ENCODE data around the gene BRPF3. TPM values are rescaled to one million over a fixed set of nuclear protein-coding genes. Genes with fewer than 3 reads are reported as not detected.

BRPF3 gene
- 36.2 TPM for total RNA-seq (ENCODE audit: unreplicated experiment)
- long read RNA-seq, partial matches to known transcripts: 0 of 4 reads
- long read RNA-seq, other reads (novel, unspliced or antisense): 4 of 4 reads

DNA sequence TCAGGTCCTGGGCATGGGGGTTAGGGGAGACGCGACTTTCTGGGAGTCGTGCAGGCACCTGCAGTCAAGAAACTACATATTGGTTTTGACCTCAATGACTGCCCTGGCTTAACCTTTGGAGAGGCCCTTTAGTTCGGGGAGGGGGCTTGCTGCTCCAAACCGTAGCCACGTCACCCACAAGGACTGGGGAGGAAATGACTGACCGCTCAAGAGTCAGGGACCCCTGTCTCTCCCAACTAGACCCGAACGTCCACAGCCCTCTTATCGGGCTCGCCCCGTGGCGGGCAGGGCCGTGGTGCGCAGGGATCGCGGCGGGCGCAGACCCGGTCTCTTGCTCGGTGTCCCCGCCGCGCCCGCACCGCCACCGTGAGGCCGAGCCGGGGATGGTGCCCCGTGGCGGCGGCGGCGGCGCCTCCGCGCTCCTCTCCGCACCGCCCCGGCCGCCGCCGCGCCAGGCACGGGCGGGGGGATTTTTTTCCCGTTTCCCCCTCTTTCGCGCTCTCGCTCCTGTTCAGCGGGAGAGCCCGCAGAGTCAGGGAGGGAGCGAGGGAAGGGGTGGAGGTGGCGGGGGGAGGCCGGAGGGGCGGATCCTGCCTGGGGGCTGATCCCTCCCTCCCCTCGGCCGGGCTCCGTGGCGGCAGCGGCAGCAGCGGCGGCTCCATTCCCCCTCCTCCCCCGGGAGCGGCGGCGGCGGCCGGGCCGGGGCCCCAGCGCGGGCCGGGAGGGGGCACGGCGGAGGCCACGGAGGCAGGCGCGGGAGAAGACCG lies at the start of gene BRPF3:
Gene BRPF3 (plus strand): TSS at position 632 of the 767 bp plus-strand sequence. CDS start 3,579 bp downstream, outside the sequence.
- Mint-ChIP-seq H3K27me3 (ENCODE audit: unreplicated experiment) (peaks cover 4% of the 10 kb centered on the region), H3K9me3 (ENCODE audit: unreplicated experiment) (peaks cover 11% of the 10 kb centered on the region), H3K4me1 (ENCODE audit: low read depth, unreplicated experiment) (peaks cover 6% of the 10 kb centered on the region), H3K4me3 (ENCODE audit: unreplicated experiment) (peak within 1 kb of the TSS; percentile 88), H3K36me3 (ENCODE audit: unreplicated experiment) (peaks cover 16% of the 10 kb centered on the region), H3K27ac (ENCODE audit: unreplicated experiment) (peak within 1 kb of the TSS; percentile 91)
- peak; percentile 88 for DNase-seq
- TF ChIP-seq, protein P1, sequence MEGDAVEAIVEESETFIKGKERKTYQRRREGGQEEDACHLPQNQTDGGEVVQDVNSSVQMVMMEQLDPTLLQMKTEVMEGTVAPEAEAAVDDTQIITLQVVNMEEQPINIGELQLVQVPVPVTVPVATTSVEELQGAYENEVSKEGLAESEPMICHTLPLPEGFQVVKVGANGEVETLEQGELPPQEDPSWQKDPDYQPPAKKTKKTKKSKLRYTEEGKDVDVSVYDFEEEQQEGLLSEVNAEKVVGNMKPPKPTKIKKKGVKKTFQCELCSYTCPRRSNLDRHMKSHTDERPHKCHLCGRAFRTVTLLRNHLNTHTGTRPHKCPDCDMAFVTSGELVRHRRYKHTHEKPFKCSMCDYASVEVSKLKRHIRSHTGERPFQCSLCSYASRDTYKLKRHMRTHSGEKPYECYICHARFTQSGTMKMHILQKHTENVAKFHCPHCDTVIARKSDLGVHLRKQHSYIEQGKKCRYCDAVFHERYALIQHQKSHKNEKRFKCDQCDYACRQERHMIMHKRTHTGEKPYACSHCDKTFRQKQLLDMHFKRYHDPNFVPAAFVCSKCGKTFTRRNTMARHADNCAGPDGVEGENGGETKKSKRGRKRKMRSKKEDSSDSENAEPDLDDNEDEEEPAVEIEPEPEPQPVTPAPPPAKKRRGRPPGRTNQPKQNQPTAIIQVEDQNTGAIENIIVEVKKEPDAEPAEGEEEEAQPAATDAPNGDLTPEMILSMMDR (IDR thresholded peaks at IDR 0.05; ENCODE audit: partially characterized antibody, unreplicated experiment): peak; percentile 48

DNA sequence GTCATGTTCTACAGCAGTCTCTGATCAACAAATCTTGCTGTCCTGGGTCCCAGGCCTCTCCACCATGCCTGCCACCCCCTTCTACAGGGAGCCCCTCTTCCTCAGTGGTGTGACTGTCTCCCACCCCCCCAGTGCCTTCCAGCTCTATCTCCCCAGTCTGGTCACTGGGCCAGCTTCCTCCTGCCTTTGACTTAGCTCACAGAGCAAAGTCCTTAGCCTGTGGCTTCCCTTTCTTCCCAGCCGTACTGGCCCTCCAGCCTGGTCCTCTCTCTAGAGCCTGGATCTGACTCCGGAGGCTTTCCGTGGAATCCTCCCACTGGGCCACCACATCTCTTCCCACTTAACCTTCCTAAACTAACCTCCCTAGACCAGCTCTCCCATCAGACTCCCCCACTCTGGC lies 49.2 kb upstream of the BRPF3 start:
- no peak overlapping the region for H3K27ac Mint-ChIP-seq (ENCODE audit: unreplicated experiment)

DNA sequence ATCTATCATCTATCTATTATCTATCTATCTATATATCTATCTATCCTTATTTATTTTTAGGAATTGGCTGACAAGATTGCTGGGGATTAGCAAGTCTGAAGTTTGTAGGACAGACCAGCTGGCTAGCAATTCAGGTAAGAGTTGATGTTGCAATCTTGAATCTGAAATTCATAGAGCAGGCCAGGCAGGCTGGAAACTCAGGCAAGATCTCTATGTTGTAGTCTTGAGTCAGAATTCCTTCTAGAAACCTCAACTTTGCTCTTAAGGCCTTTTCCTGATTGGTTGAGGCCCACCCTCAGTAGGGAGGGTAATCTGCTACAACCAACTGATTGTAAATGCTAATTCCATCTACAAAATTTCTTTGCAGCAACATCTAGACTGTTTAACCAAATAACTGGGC lies 47.1 kb upstream of the BRPF3 start:
- TF ChIP-seq, protein P1 (IDR thresholded peaks at IDR 0.05; ENCODE audit: partially characterized antibody, unreplicated experiment): no peak
- Mint-ChIP-seq H3K27me3 (ENCODE audit: unreplicated experiment) (peaks cover 5% of the 10 kb centered on the region), H3K27ac (ENCODE audit: unreplicated experiment) (no peak overlapping the region), H3K36me3 (ENCODE audit: unreplicated experiment) (peaks cover 10% of the 10 kb centered on the region), H3K4me1 (ENCODE audit: low read depth, unreplicated experiment) (no peaks in the 10 kb centered on the region), H3K4me3 (ENCODE audit: unreplicated experiment) (no peak overlapping the region), H3K9me3 (ENCODE audit: unreplicated experiment) (peaks cover 4% of the 10 kb centered on the region)
- DNase-seq: no peak

More for the DNA sequence above, 49.2 kb upstream of the BRPF3 start:
- TF ChIP-seq, protein P1 (IDR thresholded peaks at IDR 0.05; ENCODE audit: partially characterized antibody, unreplicated experiment): no peak
- Mint-ChIP-seq H3K4me3 (ENCODE audit: unreplicated experiment) (no peak overlapping the region), H3K36me3 (ENCODE audit: unreplicated experiment) (peaks cover 10% of the 10 kb centered on the region), H3K27me3 (ENCODE audit: unreplicated experiment) (peaks cover 5% of the 10 kb centered on the region), H3K9me3 (ENCODE audit: unreplicated experiment) (peaks cover 4% of the 10 kb centered on the region), H3K4me1 (ENCODE audit: low read depth, unreplicated experiment) (no peaks in the 10 kb centered on the region)
- DNase-seq: no peak

DNA sequence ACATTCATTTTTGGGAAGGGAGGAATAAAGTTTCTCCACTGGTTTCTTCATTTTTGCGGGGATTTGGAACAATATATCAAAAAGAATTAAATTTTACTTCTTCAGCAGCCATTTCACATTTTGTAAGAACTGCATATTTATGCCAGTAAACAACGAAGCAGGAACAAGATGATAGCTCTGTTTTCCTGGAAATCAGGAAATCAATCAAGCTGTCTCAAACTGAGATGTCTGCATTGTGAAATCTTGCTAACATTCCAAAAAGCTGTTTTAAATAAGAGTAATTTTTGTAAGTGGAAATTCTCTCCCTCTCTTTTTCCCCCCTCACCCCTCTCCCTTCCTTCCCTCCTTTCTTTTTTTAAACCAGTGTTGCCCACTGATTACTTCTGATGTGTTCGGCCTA lies 46.3 kb upstream of the BRPF3 start:
- Mint-ChIP-seq H3K4me3 (ENCODE audit: unreplicated experiment) (no peak overlapping the region), H3K36me3 (ENCODE audit: unreplicated experiment) (peaks cover 10% of the 10 kb centered on the region)
- DNase-seq: no peak

More for the DNA sequence above, 46.3 kb upstream of the BRPF3 start:
- Mint-ChIP-seq H3K27me3 (ENCODE audit: unreplicated experiment) (peaks cover 5% of the 10 kb centered on the region), H3K27ac (ENCODE audit: unreplicated experiment) (no peak overlapping the region), H3K9me3 (ENCODE audit: unreplicated experiment) (peaks cover 4% of the 10 kb centered on the region), H3K4me1 (ENCODE audit: low read depth, unreplicated experiment) (no peaks in the 10 kb centered on the region)
- TF ChIP-seq, protein P1 (IDR thresholded peaks at IDR 0.05; ENCODE audit: partially characterized antibody, unreplicated experiment): no peak
